Measurements from ENCODE around the gene NFIA. TPM values are rescaled to one million over a fixed set of nuclear protein-coding genes. Genes with fewer than 3 reads are reported as not detected.

The NFIA gene
- total RNA-seq, 1 experiment from 2014 or later = 65.4 TPM

- intact Hi-C loops (cut with micrococcal nuclease; ENCODE audit: unreplicated experiment) = no loop called here
- ChIA-PET POLR2A (ENCODE audit: low non-redundant PET) (no interaction called here), CTCF (no interaction called here)
- H3K36me3 ChIP-seq (ENCODE audit: insufficient read depth, low read length, poor library complexity, severe bottlenecking) = no peaks in the 10 kb centered on the region
- no peak overlapping the region for H3K4me3 ChIP-seq (ENCODE audit: low read depth, low read length, poor library complexity, severe bottlenecking)
- H3K4me1 ChIP-seq (ENCODE audit: insufficient read depth, low read length, poor library complexity, severe bottlenecking) = peaks cover 17% of the 10 kb centered on the region
- H3K27ac ChIP-seq (ENCODE audit: low read depth, low read length, poor library complexity, severe bottlenecking) = no peak overlapping the region
- no peaks in the 10 kb centered on the region for H3K27me3 ChIP-seq (replicated peaks; ENCODE audit: insufficient read depth, low read depth, low read length, poor library complexity)
- BruUV-seq (replicated peaks) = no TSS peak
- no peaks in the 10 kb centered on the region for H3K9me3 ChIP-seq (ENCODE audit: low read depth, low read length, poor library complexity, severe bottlenecking)
- TF ChIP-seq EZH2 (IDR thresholded peaks at IDR 0.05; ENCODE audit: borderline replicate concordance, low read depth, low read length, poor library complexity, severe bottlenecking) (no peak), CTCF (conservative IDR thresholded peaks at IDR 0.05; ENCODE audit: low read depth, low read length) (no peak)
- DNase-seq (ENCODE audit: low spot score) = peak; percentile 27
These were observed 177.2 kb downstream of the NFIA start for GRCh38 chr1:61259379-61260148.

- no peak overlapping the region for H3K4me3 ChIP-seq (ENCODE audit: low read depth, low read length, poor library complexity, severe bottlenecking)
- H3K9me3 ChIP-seq (ENCODE audit: low read depth, low read length, poor library complexity, severe bottlenecking) = no peaks in the 10 kb centered on the region
- no peak overlapping the region for H3K27ac ChIP-seq (ENCODE audit: low read depth, low read length, poor library complexity, severe bottlenecking)
- H3K36me3 ChIP-seq (ENCODE audit: insufficient read depth, low read length, poor library complexity, severe bottlenecking) = no peaks in the 10 kb centered on the region
- BruUV-seq (replicated peaks) = no TSS peak
- H3K27me3 ChIP-seq (replicated peaks; ENCODE audit: insufficient read depth, low read depth, low read length, poor library complexity) = no peaks in the 10 kb centered on the region
- no peak for DNase-seq (ENCODE audit: low spot score)
- no peak for TF ChIP-seq EZH2 (IDR thresholded peaks at IDR 0.05; ENCODE audit: borderline replicate concordance, low read depth, low read length, poor library complexity, severe bottlenecking)
- no peak for TF ChIP-seq CTCF (conservative IDR thresholded peaks at IDR 0.05; ENCODE audit: low read depth, low read length)
- intact Hi-C loops (cut with micrococcal nuclease; ENCODE audit: unreplicated experiment) = no loop called here
- peaks cover 12% of the 10 kb centered on the region for H3K4me1 ChIP-seq (ENCODE audit: insufficient read depth, low read length, poor library complexity, severe bottlenecking)
- CTCF ChIA-PET = no interaction called here
- POLR2A ChIA-PET (ENCODE audit: low non-redundant PET) = no interaction called here
These were observed 177.8 kb downstream of the NFIA start for GRCh38 chr1:61260171-61260570.

GRCh38 chr1:61261595-61261994 lies 179.2 kb downstream of the NFIA start:
- BruUV-seq (replicated peaks) = no TSS peak
- ChIA-PET CTCF (no interaction called here), POLR2A (ENCODE audit: low non-redundant PET) (interaction anchor here (0.9 kb wide), 1 partner anchor 9 kb away, joined by 3 read pairs; no protein-coding TSS in a partner anchor)
- no peak for DNase-seq (ENCODE audit: low spot score)
- intact Hi-C loops (cut with micrococcal nuclease; ENCODE audit: unreplicated experiment) = no loop called here
- H3K27me3 ChIP-seq (replicated peaks; ENCODE audit: insufficient read depth, low read depth, low read length, poor library complexity) = no peaks in the 10 kb centered on the region
- H3K9me3 ChIP-seq (ENCODE audit: low read depth, low read length, poor library complexity, severe bottlenecking) = no peaks in the 10 kb centered on the region
- H3K4me3 ChIP-seq (ENCODE audit: low read depth, low read length, poor library complexity, severe bottlenecking) = no peak overlapping the region
- H3K36me3 ChIP-seq (ENCODE audit: insufficient read depth, low read length, poor library complexity, severe bottlenecking) = no peaks in the 10 kb centered on the region
- H3K4me1 ChIP-seq (ENCODE audit: insufficient read depth, low read length, poor library complexity, severe bottlenecking) = peaks cover 7% of the 10 kb centered on the region
- no peak overlapping the region for H3K27ac ChIP-seq (ENCODE audit: low read depth, low read length, poor library complexity, severe bottlenecking)
- no peak for TF ChIP-seq EZH2 (IDR thresholded peaks at IDR 0.05; ENCODE audit: borderline replicate concordance, low read depth, low read length, poor library complexity, severe bottlenecking)
- no peak for TF ChIP-seq CTCF (conservative IDR thresholded peaks at IDR 0.05; ENCODE audit: low read depth, low read length)
